ENCODE results near the gene BCL2L14. TPM values are rescaled to one million over a fixed set of nuclear protein-coding genes. Genes with fewer than 3 reads are reported as not detected.

Gene BCL2L14
- total and polyA plus RNA-seq, 9 of the 15 experiments (the other 6 are each of a cell fraction or from before 2014, with no cell fraction given) = not detected

GRCh38 chr12:12081836-12082497, 11.2 kb downstream of the BCL2L14 start (continued):
- TF ChIP-seq THAP7 (CRISPR knock-in tag; IDR thresholded peaks at IDR 0.05) (no peak), CSDE1 (IDR thresholded peaks at IDR 0.05) (no peak), RBM25 (IDR thresholded peaks at IDR 0.05; ENCODE audit: low read depth, low read length, severe bottlenecking) (peak; percentile 51), DEAF1 (CRISPR knock-in tag; IDR thresholded peaks at IDR 0.05) (peak; percentile 50), HDGF (IDR thresholded peaks at IDR 0.05) (no peak), ZNF444 (CRISPR knock-in tag; IDR thresholded peaks at IDR 0.05) (no peak), ARID2 (IDR thresholded peaks at IDR 0.05) (0 out of 2 replicates have a peak, but pooled peaks have one; percentile 41), ZNF75A (CRISPR knock-in tag; IDR thresholded peaks at IDR 0.05) (no peak), RAD21 (CRISPR knock-in tag; conservative IDR thresholded peaks at IDR 0.05 in 1 of 2, IDR thresholded peaks at IDR 0.05 in 1 of 2) (peak; percentile 70 to 82)

Measured in K562 (cell line).